GM21360 (cell line): ENCODE results near the gene PAK1.

Source experiments
- ATAC-seq: cut with Tn5 transposase; IDR thresholded peaks from one replicate; pipeline ENCODE4 v1.9.1; 2021; ENCODE audit warnings: mild to moderate bottlenecking, moderate library complexity; ENCODE audit not compliant: unreplicated experiment

PAK1 gene

DNA sequence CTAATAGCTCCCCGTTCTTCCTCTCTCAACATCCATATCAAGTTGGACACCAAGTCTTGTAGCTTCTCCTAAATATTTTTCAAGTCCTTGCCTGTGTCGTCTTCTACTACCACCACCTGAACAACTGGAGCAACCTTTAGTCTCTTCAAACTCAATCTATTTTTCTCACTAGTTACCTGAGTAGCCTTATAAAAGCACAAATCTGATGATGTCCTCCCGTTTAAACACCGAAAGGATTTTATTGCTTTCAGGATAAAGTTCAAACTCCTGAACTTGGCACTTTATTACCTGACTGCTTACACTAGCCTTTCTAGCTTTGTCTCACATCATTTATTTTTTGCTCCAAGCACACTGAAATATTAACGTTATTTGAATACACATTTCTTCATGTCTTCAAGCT lies 1.3 kb upstream of the PAK1 start:
- no peak for ATAC-seq

DNA sequence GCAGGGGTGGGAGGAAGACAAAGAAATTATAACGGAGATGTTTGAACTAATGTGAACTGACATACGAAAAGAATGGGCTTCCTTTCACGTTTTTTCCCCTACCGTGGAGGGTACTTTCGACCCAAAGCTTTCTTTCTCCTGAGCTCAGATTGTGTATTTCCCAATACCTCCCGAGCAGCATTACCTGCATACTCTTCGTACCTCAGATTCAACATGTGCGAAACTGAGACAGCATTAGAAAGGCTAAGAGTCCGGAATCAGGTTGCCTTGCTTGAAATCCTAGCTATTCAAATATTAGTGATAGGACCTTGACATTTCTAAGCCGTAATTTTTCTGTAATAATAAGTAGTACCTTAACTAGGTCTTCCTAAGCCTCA lies 778 bp upstream of the PAK1 start:
- no peak for ATAC-seq

DNA sequence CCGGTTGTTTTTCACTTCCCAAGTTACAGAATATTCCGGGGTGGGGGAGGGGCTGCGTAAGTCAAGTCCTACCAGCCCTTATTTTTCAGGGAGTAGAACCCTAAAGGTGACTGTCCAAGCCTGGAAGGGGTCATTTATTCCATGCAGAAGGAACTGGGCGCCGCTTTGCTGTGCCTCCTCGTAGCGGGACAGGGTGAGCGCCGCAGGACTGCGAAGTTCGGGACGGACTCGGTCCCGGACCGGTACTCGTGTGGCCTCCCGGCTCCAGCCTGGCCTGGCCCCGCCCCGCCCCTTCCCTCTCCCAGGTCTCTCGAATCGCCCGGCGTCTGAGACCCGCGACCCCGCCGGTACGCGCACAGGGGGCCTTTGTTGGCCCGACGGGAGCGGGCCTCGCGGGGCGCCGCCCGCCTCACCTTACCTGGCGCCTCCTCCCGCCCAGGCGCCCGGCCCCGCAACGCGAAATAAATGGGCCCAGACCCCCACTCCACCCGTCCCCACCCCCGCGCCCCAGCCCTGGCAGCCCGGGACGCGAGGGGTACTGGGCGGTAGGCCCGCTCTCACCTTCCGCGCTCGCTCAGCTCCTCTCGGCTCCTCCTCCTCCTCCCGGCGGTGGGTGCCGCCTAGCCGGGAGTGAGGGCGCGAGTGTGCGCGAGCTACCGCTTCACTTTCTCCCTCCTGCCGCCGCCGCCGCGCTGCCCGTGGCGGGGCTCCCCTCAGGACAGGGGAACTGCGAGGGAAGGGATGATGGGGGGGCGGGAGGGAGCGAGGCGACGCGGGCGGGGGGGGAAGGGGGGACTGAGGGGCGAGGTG lies 698 bp downstream of the PAK1 start:
- peak; percentile 35 for ATAC-seq

DNA sequence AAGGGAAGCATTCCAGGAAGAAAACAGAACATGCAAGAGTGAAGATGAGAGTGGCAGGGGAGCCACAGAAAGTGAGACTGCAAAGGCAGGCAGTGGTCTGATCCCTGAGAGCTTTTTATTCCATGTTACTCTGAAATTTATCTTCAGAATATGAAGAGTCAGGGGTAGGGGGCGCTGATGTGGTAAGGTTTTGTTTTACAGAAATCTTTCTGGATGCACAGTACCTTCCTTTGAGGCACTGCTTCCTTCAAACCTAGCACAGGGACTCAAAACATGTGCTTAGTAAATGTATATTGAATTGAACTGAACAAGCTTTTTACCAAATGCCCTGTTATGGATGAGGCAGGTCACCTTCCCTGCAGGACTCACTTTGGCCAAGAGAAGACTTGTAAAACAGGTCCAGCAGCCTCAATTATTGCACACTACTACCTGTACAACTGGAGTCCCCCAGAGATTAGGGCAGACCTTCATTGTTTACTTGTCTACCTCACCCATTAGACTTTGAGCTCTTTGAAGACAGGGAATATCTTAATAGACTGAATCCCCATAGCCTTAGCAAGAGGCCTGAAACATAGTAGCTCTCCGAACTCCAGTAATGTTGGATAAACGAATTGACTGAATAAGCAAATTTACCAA lies 2.2 kb downstream of the PAK1 start:
- ATAC-seq = no peak

DNA sequence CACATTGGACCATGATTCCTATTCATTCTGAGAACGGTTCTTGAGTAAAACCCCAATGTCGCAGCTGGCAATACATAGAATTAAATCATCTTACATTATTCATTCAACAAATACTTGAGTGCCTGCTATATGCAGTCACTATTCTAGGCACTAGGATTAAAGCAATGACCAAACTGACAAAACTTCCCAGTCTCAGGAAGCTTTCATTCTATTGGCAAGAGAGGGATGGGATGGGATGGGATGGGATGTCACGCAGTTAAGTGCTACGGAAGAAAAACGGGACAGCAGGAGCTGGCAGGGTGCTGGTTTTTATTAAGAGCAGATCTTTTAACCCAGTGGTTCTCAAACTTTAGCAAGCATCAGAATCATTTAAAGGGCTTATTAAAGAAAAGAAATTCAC lies 2.9 kb downstream of the PAK1 start:
- ATAC-seq = no peak

DNA sequence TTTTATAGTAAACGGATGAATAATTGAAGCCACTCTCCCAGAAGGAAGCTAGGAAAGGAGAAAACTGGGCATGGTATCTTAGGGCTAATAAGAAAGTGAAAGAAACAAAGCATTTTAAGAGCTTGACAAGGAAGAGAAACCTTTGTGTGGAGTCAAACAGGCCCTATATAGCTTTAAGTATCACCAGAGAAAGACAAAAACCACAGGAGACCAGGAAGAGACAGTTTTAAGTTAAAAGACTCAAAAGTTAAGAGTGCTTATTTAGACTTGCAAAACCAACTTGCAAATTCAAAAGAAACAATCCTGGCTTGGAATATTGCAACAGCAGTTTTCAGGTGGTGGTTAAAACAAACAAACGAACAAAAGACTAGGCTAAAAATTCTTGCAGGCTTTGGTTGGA lies 3.4 kb downstream of the PAK1 start:
- ATAC-seq = peak; percentile 35

DNA sequence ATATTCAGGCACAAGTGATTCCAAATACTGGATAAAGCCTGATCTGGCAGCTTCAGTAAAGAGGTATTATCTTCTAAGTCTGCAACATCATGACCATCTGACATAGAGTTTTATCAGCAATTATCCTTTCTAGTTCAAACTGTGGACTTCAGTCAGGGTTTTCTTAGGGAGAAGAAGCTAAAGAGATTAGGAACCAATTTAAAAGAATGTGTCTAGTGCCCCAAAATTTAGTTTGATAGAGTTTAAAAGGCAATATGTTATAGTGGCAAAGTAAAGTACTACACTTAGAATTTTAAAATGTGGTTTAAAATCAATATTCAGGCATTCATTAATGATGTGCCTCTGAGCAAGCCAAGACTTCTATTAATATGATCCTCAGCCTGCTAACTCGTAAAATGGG lies 5.4 kb downstream of the PAK1 start:
- ATAC-seq = no peak

DNA sequence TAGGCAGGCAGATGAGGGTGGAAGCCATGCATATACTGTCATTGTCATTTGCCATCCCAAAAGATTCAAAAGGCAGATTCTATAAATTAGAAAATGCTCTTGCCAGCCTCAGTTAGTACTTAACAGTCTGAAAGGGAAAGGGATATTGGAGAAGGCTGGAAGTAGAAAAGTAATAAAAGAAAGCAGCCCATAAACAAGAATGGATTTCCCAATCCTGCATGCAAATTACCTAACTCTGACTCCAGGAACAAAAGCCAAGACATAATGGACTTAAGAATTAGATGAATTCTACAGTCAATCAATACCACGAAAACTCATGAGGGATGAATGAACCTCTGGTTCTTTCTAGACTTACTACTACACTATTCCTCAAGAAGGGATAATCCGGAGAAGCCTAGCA lies 5.9 kb downstream of the PAK1 start:
- no peak for ATAC-seq

DNA sequence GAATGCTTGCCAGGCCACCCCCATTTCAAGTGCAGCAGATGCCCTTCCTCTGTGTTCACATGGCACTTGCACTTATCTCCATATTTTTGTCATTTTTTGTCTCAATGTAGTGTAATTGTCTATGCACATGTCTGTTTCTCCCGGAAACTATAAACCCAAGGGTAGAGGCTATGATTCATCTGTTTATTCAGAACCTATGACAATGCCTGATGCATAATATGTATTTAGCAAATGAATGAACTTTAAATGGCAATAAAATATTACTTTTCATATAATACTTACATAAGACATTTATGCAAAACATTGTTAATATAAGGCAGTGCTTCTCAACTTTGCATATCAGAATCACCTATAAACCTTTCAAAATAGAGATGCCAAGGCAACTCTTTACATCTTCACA lies 6.7 kb downstream of the PAK1 start:
- ATAC-seq = no peak

DNA sequence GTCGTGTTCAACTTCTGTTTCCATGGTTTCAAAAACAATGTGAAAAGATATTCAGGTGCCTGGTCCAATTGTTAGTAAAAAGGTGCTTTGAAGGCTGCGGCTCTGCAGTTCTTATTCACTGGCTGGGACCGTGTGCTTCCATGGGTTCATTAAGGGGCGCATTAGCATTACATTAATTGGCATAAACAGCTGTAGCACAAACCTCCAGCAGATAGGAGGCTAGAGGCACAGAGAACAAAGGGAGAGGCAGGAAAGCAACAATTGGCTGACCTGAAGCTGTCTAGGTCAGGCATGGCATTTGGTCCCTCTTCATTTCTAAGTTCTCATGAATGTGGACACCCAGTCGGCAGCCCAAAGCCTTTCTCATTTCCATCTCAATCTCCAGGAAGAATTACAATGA lies 16.6 kb downstream of the PAK1 start:
- ATAC-seq = peak; percentile 21

DNA sequence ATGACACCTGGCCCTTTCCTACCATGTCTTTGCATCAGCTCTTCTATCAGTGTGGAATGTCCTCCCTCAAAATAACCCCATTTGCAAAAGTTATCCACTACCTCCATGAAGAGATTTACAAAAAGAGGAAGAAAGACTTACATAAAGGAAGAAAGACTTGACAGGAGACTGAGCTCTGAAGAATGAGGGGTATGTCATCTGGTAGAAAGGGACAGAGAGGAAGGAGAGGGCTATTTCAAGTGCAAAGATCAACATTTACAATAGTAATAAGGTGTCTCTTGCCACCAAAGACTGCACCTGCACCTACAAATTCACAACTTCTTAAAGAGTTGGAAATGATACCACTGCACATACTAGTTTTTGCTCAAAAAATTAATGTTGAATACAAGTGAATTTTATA lies 18.2 kb downstream of the PAK1 start:
- ATAC-seq = no peak

DNA sequence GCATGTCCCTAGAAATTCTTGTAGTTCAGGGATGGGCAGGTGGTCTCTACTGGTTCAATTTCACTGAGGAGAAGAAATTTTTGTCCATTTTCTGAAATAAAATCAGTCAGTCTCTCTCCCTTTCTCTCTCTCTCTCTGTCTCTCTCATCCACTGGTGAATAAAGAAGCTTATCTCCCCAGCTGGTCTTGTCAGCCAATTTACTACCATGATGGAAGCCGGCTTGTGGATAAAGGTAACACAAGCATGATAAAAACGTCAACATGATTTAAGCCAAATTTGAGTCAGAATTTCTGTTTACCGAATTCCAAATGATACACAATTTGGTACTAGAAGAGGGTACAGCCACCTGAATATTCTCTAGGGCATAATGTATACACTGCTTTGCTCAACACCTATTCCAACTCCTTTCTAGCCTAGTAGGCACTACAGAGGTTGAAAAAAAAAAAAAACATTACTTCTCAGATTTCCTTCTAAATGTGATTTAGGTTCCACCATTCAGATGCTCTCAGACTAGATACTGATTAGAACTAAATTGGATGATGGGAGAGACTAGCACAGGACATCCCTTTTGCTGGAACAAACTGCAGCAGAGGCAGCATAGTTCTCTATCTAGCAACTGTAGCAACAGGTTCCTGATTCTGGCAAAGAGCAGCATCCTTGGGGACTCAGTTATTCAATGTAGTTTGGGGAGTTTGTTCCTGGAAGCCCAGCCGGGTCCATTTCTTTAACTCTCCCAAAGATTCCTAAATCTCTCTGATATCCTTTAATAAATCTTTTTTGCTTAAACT lies 18.8 kb downstream of the PAK1 start:
- ATAC-seq = no peak

DNA sequence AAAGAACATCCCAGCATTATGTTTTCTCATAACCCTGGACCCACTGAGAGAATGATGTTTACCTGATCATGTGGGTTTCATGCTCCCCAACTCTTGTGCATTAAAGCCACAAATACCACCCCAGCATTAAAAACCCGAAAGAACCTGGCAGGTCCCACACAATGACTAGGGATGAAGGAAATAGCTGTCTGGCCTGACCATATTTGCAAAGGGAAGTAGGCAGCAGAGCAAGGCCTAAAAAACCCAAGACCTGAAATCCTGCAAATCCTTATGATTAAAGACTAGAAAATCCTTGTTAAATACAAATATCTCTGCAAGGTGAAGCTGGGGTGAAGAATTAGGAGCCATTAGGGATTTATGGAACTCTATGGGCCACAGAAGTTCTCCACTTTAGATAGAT lies 23.7 kb downstream of the PAK1 start:
- no peak for ATAC-seq

DNA sequence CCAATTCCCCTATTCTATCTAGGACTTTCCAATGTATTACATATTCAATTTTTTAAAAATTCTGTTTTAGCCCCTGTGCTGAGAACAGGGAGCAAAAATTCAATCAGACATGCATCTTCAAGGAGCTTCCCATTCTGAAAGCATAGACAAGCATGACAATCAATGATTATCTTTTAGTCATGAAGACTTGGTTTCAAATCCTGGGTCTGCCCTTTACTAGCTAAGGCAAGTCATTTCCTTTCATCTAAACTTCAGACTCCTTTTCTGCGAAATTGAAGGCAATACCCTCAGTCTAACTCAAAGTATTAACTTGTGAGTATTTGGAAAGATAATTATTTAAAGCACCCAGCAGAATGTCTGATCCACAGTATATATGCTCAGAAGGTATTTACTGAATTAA lies 24.1 kb downstream of the PAK1 start:
- ATAC-seq = no peak

DNA sequence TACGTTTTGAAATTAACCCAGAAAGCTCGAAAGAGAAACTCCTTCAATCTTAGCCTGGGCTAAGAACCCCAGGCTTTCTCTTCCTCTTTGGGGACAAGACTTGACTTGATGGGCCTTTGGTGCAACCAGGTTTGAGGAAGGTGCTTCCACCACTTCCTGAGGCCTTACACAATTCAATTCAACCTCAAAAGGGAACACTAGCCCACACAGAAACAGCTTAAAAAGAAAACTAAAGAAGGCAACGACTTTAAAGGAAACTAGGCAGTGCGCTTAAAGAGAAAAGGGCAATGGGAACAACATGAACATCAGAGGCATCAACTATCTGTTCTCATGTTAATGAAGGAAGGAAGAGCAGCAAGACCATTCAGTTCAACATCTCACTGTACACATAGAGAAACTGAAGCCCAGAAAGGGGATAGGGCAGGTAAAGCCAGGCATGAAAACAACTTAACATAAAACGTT lies 24.8 kb downstream of the PAK1 start:
- ATAC-seq = peak; percentile 71

DNA sequence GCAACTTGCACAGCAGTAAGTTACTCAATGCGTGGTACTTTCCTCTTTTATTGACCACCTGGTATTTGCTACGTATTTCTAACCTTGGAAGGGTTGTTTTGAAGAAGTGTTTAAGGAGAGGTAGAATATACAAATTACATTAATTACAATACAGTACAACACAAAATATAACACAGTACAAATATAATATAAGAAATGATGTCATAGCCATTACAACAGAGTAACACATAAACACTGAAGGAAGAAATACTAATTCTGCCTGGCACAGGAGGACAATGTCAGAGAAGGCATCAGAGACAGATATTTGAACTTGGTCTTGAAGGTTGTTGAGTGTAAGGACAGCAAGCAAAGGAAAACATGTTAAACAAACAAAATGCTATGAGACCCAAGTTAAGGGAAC lies 25.6 kb downstream of the PAK1 start:
- ATAC-seq = no peak

DNA sequence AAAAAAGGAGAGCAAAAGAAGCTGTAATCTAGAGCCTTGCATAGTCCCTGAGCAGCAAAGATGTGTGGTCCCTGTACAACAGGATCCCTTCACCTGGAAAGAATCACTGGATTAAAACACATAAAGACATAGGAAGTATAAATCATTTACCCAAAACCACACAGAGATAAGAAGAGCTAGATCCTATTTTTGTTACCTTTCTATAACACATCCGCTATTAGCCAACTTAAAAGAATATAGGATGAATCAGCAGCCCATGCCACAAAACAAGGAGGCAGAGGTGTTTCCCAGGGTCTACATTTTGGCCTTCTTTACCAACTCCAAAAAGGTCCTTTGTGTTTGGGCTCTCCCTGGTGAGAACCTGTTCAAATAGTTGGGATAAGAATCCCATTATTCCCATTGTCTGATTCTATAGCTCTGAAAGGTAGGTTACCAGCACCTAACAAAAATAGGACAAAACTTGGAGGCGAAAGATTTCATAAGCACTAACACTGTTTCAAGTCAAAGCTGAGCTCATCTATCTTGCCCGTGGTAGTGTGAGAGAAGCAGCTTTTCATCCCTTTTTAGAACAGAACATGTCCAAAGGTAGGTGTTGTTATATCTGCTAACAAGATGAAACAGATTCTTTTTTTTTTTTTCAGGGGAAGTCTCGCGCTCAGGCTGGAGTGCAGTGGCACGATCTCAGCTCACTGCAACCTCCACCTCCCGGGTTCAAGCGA lies 26.8 kb downstream of the PAK1 start:
- no peak for ATAC-seq

DNA sequence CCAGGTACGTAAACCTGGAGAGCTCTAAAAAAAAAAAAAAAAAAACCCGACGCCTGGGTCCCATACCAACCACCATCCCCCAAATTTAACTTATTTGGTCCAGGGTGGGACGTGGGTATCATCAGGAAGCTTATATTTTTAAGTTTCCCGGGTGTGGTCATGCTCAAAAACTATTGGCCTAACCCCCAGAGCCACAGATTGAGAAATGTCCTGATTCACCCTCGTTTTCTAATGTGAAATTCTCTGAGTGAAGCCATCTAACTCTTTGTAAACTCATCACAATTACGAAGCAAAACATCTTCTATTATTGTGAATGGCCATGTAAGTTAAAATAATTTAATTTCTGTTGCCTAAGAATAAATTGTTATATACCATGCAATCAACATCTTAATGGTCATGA lies 29.6 kb downstream of the PAK1 start:
- no peak for ATAC-seq

DNA sequence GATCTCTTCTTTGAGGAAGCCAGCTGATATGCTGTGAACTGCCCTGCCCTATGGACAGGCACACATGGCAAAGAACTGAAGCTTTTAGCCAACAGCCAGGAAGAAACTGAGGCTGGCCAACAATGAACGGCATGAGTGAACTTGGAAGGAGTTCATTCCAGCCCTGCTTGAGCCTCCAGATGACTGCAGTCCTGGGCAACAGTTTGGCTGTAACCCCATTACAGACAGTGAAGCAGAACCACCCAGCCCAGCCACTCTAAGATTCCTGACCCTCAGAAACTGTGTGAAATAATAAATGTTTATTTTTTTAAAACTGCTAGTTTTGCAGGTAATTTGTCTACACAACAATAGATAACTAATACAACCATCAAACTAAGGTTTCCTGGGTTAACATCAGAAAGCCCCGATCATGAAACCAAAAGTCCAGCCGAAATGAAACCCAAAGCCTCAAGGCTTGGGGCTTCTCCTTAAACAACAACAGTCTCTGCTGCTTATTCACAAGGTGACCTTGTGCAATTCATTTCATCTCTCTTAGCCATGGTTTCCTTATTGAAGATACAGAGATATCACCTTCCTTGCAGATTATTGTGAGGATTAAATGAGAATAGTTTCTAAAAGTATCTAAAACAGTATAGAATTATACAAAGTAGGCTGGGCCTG lies 31.4 kb downstream of the PAK1 start:
- ATAC-seq = peak; percentile 50

DNA sequence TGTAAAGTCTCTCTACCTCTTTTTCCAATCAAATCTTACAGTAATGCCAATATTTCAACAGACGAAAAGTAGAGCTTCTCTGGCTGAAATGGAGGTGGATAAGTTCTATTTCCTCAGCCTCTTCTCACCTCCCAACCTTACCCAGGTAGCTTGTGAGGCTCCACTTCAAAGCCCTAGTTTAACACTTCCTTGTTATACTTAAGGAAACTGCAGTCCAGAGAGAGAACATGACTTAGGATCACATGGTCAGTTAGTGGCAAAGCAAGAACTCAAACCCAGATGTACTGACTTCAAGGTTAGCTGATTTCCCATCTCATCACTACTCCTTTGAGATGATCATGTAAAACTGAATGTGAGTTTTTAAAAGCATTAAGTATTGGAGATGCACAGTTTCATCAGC lies 32.5 kb downstream of the PAK1 start:
- ATAC-seq = no peak

DNA sequence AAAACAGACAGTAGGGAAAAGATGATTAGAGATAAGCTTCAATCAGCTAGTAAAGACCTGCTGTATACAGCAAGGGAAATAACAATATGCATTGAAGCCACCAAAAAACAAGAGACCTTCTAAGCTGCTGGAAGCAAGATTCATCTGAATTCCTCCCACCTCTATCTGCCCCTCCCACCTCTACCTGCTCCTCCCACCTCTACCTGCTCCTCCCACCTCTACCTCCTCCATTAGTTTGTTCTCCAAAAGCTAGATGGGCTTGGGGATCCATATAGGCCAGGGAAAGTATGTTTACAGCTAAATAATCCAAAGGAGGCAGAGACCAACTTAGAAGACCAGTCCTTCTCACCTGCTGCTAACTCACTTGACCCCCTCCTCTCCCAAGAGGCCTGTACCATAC lies 33.2 kb downstream of the PAK1 start:
- ATAC-seq = no peak
